HL-60 (cell line): ENCODE data around the gene P3H3.

Experiments used
- DNase-seq, 2 experiments: peaks; one replicate each; pipeline ENCODE4 v3.0.0-alpha.2; 2010 to 2020; ENCODE audit warnings: low read depth in 1 of 2, low spot score in 1 of 2
- H3K27ac ChIP-seq: fragments of 250-450 bp; sonication (Bioruptor Pico); replicated peaks from 2 replicates; pipeline ENCODE4 v1.5.1; 2020; ENCODE audit warnings: mild to moderate bottlenecking, moderate library complexity
- H3K27me3 ChIP-seq: fragments of 250-450 bp; sonication (Bioruptor Pico); 2 replicates; pipeline ENCODE4 v1.5.1; 2021; ENCODE audit warnings: mild to moderate bottlenecking, moderate library complexity; ENCODE audit not compliant: insufficient read depth, poor library complexity, severe bottlenecking
- H3K4me3 ChIP-seq: replicated peaks from 2 replicates; pipeline ENCODE4 v1.5.1; 2011; ENCODE audit warnings: mild to moderate bottlenecking, control low read depth, low read length; ENCODE audit not compliant: insufficient read depth
- GABPA ChIP-seq: IDR thresholded peaks from 2 replicates; pipeline ENCODE4 v1.6.1; 2012; ENCODE audit warnings: low read depth
- POLR2AphosphoS5 ChIP-seq: IDR thresholded peaks from 2 replicates; pipeline ENCODE4 v1.6.1; 2012; ENCODE audit warnings: low read depth
- SPI1 ChIP-seq: IDR thresholded peaks from 2 replicates; pipeline ENCODE4 v1.6.1; 2012; ENCODE audit warnings: low read depth, mild to moderate bottlenecking, borderline replicate concordance
- long read RNA-seq: library from polyadenylated mRNA; unstranded; transcript quantifications from one replicate; pipeline ENCODE4 v2.0.0, GENCODE V29; 2020
- TF ChIP-seq, protein P1 (sequence below): IDR thresholded peaks from 2 replicates; pipeline ENCODE4 v1.6.1; 2012; ENCODE audit warnings: low read depth; ENCODE audit not compliant: insufficient replicate concordance
- TF ChIP-seq, protein P2 (sequence below): IDR thresholded peaks from one replicate; pipeline ENCODE4 v1.5.1; 2011; ENCODE audit warnings: low read length, control low read depth, inconsistent platforms; ENCODE audit not compliant: insufficient read depth

Gene P3H3, protein sequence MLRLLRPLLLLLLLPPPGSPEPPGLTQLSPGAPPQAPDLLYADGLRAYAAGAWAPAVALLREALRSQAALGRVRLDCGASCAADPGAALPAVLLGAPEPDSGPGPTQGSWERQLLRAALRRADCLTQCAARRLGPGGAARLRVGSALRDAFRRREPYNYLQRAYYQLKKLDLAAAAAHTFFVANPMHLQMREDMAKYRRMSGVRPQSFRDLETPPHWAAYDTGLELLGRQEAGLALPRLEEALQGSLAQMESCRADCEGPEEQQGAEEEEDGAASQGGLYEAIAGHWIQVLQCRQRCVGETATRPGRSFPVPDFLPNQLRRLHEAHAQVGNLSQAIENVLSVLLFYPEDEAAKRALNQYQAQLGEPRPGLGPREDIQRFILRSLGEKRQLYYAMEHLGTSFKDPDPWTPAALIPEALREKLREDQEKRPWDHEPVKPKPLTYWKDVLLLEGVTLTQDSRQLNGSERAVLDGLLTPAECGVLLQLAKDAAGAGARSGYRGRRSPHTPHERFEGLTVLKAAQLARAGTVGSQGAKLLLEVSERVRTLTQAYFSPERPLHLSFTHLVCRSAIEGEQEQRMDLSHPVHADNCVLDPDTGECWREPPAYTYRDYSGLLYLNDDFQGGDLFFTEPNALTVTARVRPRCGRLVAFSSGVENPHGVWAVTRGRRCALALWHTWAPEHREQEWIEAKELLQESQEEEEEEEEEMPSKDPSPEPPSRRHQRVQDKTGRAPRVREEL
- long read RNA-seq, transcript P3H3-211 (14 exons, 2,129 nt) = major isoform, 5 of 23 reads
- long read RNA-seq, partial matches to known transcripts = 7 of 23 reads
- long read RNA-seq, other reads (novel, unspliced or antisense) = 9 of 23 reads

DNA sequence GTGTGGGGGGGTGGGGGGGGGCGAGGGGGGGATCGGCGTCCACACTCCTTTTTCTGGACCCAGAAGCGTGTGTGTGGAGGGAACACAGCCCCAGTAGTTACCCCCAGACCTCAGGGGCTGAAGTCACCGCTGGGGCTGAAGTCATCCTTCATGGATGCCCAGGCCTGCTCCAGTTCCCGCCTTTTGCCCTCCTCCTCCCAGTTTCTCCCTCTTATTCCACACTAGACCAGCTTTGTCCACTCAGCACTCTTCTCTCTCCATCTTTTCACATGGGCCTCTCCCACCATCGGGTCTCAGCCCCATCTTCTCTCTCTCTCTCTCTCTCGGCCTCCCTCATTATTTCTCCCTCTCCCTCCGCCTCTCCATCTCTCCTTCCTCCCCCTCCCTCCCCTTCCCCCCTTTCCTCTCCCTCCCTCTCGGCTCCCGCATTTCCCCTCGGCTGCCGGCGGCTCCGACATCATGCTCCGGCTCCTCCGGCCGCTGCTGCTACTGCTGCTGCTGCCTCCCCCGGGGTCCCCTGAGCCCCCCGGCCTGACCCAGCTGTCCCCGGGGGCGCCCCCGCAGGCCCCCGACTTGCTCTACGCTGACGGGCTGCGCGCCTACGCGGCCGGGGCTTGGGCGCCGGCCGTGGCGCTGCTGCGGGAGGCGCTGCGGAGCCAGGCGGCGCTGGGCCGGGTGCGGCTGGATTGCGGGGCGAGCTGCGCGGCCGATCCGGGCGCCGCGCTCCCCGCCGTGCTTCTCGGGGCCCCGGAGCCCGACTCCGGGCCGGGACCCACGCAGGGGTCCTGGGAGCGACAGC is at the start of gene P3H3:
Gene P3H3 (plus strand): TSS at position 426 of the 799 bp plus-strand sequence. CDS start 34 bp downstream, at position 460.
- Histone ChIP-seq H3K27me3 (peaks cover 23% of the 10 kb centered on the region), H3K4me3 (peak within 1 kb of the TSS; percentile 39), H3K27ac (no peak within 1 kb of the TSS)
- no peak for TF ChIP-seq GABPA
- TF ChIP-seq, protein P1, sequence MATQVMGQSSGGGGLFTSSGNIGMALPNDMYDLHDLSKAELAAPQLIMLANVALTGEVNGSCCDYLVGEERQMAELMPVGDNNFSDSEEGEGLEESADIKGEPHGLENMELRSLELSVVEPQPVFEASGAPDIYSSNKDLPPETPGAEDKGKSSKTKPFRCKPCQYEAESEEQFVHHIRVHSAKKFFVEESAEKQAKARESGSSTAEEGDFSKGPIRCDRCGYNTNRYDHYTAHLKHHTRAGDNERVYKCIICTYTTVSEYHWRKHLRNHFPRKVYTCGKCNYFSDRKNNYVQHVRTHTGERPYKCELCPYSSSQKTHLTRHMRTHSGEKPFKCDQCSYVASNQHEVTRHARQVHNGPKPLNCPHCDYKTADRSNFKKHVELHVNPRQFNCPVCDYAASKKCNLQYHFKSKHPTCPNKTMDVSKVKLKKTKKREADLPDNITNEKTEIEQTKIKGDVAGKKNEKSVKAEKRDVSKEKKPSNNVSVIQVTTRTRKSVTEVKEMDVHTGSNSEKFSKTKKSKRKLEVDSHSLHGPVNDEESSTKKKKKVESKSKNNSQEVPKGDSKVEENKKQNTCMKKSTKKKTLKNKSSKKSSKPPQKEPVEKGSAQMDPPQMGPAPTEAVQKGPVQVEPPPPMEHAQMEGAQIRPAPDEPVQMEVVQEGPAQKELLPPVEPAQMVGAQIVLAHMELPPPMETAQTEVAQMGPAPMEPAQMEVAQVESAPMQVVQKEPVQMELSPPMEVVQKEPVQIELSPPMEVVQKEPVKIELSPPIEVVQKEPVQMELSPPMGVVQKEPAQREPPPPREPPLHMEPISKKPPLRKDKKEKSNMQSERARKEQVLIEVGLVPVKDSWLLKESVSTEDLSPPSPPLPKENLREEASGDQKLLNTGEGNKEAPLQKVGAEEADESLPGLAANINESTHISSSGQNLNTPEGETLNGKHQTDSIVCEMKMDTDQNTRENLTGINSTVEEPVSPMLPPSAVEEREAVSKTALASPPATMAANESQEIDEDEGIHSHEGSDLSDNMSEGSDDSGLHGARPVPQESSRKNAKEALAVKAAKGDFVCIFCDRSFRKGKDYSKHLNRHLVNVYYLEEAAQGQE = no peak
- TF ChIP-seq SPI1 = no peak
- TF ChIP-seq, protein P2, sequence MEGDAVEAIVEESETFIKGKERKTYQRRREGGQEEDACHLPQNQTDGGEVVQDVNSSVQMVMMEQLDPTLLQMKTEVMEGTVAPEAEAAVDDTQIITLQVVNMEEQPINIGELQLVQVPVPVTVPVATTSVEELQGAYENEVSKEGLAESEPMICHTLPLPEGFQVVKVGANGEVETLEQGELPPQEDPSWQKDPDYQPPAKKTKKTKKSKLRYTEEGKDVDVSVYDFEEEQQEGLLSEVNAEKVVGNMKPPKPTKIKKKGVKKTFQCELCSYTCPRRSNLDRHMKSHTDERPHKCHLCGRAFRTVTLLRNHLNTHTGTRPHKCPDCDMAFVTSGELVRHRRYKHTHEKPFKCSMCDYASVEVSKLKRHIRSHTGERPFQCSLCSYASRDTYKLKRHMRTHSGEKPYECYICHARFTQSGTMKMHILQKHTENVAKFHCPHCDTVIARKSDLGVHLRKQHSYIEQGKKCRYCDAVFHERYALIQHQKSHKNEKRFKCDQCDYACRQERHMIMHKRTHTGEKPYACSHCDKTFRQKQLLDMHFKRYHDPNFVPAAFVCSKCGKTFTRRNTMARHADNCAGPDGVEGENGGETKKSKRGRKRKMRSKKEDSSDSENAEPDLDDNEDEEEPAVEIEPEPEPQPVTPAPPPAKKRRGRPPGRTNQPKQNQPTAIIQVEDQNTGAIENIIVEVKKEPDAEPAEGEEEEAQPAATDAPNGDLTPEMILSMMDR = no peak
- no peak for TF ChIP-seq POLR2AphosphoS5
- no peak for DNase-seq

DNA sequence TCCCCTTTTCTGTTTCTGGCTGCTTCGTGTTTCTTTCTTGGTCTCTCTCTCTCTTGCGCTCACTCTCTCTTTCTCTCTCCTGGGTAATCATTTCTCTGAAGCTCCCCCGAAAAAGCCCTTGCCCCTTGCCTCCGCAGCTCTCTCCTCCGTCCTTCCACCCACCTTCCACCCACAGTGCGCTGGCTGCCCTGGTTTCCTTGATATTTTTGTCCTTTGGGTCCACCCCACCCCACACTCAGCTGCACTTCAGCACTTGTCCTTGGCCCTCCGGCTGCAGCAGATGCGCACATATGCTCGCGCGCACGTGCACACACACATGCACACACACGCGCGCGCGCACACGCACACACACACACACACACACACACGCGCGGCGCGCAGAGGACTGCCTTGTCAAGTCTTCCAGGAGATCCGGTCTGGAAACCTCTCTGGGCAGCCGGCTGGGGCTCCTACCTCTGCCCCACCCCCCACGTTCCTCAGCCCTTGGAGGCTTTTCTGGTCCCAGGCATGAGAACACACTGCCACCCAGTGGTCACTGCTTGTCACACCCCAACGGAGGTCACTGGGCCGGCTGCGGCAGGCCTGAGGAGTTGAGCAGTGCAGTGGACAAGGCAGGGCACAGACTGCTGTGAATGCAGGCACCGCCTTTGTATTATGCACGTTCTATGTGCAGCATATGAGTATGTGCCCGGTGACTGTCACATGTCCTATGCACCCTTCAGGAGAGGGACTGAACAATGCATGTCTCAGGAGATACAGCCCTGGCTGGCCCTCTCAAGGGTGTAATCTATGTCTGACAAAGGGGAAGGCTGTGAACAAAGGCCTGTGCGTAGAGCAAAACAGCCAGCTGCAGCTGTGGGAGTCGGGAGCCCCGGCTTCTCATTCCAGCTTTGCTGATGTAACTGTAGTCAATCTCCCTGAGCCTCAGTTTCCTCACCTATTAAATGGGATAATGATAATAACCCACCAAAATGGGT is 49.3 kb upstream of the P3H3 start:
- H3K27ac ChIP-seq = peak overlapping the region; percentile 36
- peak; percentile 93 for DNase-seq
- H3K4me3 ChIP-seq = peak overlapping the region; percentile 43
- peaks cover 19% of the 10 kb centered on the region for H3K27me3 ChIP-seq
- TF ChIP-seq GABPA (no peak), SPI1 (0 out of 2 replicates have a peak, but pooled peaks have one; percentile 18), POLR2AphosphoS5 (peak; percentile 47)
- TF ChIP-seq, protein P2 = peak; percentile 88
- TF ChIP-seq, protein P1 = peak; percentile 51
